Chondrocyte (in vitro differentiated cells): ENCODE measurements around the gene TDP2. TPM values are rescaled to one million over a fixed set of nuclear protein-coding genes. Genes with fewer than 3 reads are reported as not detected.

Experiments used
- DNase-seq: peaks from one replicate; pipeline ENCODE4 v3.0.0; 2021; ENCODE audit warnings: mixed read lengths, low spot score
- H3K27ac Mint-ChIP-seq: one replicate; pipeline ENCODE4 v1.8.0; 2021; ENCODE audit warnings: mild to moderate bottlenecking, moderate library complexity, mixed read lengths; ENCODE audit not compliant: unreplicated experiment
- H3K27me3 Mint-ChIP-seq: 2 replicates; pipeline ENCODE4 v1.8.0; 2021; ENCODE audit warnings: low read depth, mixed read lengths
- H3K36me3 Mint-ChIP-seq: 2 replicates; pipeline ENCODE4 v1.8.0; 2021; ENCODE audit warnings: low read depth, mixed read lengths
- H3K4me1 Mint-ChIP-seq: 2 replicates; pipeline ENCODE4 v1.8.0; 2021; ENCODE audit warnings: low read depth, mild to moderate bottlenecking, mixed read lengths
- H3K4me3 Mint-ChIP-seq: one replicate; pipeline ENCODE4 v1.8.0; 2021; ENCODE audit warnings: mild to moderate bottlenecking, moderate library complexity, mixed read lengths; ENCODE audit not compliant: unreplicated experiment
- H3K9me3 Mint-ChIP-seq: 2 replicates; pipeline ENCODE4 v1.8.0; 2021; ENCODE audit warnings: low read depth, mixed read lengths
- total RNA-seq: library from RNA; stranded (reverse); gene quantifications from 3 replicates; pipeline ENCODE4 v1.2.1, GENCODE V29; 2021
- TF ChIP-seq, protein P1 (sequence below): fragments of 200-600 bp; sonication (generic); IDR thresholded peaks from 2 replicates; pipeline ENCODE4 v1.5.0; 2021; ENCODE audit warnings: antibody characterized with exemption, mild to moderate bottlenecking, moderate library complexity

Gene TDP2
- total RNA-seq, 1 donor from 2014 or later, result 23.4 TPM

DNA sequence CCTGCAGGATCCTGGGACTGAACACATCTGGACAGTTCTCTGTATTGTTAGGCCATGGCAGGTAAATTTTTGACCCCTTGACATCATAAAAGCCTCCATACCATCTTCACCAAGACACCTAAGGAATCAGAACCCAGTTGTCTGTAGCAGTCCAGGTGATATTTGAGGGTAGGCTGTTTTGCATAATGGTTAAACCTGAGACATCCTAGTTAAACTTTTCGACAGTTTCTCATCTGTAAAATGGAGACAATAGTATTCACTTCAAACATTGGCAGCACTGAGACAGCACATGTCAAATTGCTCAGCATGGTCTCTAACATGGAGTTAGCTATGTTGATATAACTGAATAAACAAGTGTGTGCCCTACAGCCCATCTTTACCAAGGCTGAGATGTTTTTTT lies 27.5 kb upstream of the TDP2 start:
- Mint-ChIP-seq H3K27me3 (no peaks in the 10 kb centered on the region), H3K4me1 (peaks cover 7% of the 10 kb centered on the region), H3K4me3 (no peak overlapping the region), H3K27ac (no peak overlapping the region), H3K9me3 (no peaks in the 10 kb centered on the region), H3K36me3 (peaks cover 1% of the 10 kb centered on the region)
- TF ChIP-seq, protein P1, sequence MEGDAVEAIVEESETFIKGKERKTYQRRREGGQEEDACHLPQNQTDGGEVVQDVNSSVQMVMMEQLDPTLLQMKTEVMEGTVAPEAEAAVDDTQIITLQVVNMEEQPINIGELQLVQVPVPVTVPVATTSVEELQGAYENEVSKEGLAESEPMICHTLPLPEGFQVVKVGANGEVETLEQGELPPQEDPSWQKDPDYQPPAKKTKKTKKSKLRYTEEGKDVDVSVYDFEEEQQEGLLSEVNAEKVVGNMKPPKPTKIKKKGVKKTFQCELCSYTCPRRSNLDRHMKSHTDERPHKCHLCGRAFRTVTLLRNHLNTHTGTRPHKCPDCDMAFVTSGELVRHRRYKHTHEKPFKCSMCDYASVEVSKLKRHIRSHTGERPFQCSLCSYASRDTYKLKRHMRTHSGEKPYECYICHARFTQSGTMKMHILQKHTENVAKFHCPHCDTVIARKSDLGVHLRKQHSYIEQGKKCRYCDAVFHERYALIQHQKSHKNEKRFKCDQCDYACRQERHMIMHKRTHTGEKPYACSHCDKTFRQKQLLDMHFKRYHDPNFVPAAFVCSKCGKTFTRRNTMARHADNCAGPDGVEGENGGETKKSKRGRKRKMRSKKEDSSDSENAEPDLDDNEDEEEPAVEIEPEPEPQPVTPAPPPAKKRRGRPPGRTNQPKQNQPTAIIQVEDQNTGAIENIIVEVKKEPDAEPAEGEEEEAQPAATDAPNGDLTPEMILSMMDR, result no peak
- DNase-seq, result no peak

DNA sequence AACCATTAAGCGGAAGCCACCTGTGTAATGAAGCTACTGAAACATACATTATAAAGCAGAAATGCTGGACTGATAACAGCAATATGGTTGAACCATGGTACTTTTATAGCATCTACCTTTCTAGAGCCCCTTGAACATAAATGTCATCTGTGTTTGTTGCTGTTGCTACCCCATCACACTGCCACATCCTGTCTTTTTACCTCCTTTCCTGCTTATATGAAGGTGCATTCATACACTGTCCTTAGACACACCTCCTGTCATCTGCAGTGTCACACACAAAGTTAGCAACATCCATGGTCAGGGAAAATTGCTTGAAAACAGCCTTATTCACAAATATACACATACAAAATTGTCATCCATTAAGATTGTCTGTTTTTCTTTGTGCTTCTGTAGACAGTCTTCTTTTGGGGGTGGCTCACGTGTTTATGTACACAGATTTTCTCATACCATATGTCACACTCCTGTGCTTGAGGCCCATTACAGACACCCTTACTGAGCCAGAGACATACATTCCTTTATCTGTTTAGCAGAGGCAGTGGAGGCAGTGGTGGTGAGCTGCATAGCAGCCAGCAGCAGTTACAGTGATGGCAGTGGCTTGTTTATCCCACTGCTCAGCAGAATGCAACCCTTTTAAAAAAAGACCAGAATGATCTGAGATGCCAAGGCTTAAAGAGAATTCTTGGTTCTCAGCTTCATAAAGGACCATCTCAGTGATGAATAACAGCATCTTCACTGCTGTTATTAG lies 26.3 kb upstream of the TDP2 start:
- peaks cover under 1% of the 10 kb centered on the region for H3K36me3 Mint-ChIP-seq
- H3K27ac Mint-ChIP-seq, result no peak overlapping the region
- no peak overlapping the region for H3K4me3 Mint-ChIP-seq
- H3K9me3 Mint-ChIP-seq, result no peaks in the 10 kb centered on the region
- no peaks in the 10 kb centered on the region for H3K27me3 Mint-ChIP-seq
- H3K4me1 Mint-ChIP-seq, result peaks cover 7% of the 10 kb centered on the region
- TF ChIP-seq, protein P1, result no peak
- DNase-seq, result no peak

DNA sequence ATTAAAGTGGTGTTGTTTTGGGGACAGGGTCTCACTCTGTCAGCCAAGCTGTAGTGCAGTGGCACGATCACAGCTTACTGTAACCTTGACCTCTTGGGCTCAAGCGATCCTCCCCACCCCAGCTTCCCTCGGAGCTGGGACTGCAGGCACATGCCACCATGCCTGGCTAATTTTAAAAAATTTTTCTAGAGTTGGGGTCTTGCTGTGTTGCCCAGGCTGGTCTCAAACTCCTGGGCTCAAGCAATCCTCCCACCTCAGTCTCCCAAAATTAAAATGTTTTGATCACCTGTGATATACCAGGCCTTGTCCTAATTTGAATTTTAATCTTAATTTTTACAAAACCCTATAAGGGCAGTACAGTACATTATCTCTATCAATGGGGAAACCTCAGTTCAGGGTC lies 25.7 kb upstream of the TDP2 start:
- Mint-ChIP-seq H3K27me3 (no peaks in the 10 kb centered on the region), H3K27ac (no peak overlapping the region), H3K36me3 (peaks cover under 1% of the 10 kb centered on the region), H3K4me3 (no peak overlapping the region), H3K4me1 (peaks cover 7% of the 10 kb centered on the region), H3K9me3 (no peaks in the 10 kb centered on the region)
- TF ChIP-seq, protein P1, result no peak
- no peak for DNase-seq

DNA sequence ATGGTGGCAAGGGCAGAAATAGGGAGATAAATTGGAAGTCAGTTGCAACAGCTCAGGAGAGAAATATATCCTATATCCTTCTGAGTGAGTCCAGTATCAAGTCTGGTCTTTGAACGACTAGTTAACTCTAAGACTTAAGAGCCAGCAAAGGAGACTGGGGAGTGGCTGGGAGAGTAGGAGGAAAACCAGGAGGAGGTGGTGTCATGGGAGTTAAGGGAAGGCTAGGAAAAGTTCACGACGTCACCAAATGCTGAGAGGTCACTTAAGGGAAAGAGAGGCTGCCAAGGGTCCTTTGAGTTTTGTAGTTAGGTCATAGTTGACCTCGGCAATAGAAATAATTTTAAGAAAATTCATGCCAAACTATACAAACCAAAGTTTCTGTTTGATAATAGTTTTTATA lies 25.3 kb upstream of the TDP2 start:
- H3K4me1 Mint-ChIP-seq, result peaks cover 7% of the 10 kb centered on the region
- H3K36me3 Mint-ChIP-seq, result peaks cover 3% of the 10 kb centered on the region
- H3K4me3 Mint-ChIP-seq, result no peak overlapping the region
- no peak overlapping the region for H3K27ac Mint-ChIP-seq
- no peak for DNase-seq
- TF ChIP-seq, protein P1, result no peak
- H3K9me3 Mint-ChIP-seq, result no peaks in the 10 kb centered on the region
- H3K27me3 Mint-ChIP-seq, result no peaks in the 10 kb centered on the region

GRCh38 chr6:24691550-24691949 lies 24.9 kb upstream of the TDP2 start:
- peaks cover 7% of the 10 kb centered on the region for H3K4me1 Mint-ChIP-seq
- H3K4me3 Mint-ChIP-seq, result no peak overlapping the region
- TF ChIP-seq, protein P1, result no peak
- no peaks in the 10 kb centered on the region for H3K9me3 Mint-ChIP-seq
- DNase-seq, result no peak
- H3K27ac Mint-ChIP-seq, result no peak overlapping the region
- peaks cover 3% of the 10 kb centered on the region for H3K36me3 Mint-ChIP-seq
- no peaks in the 10 kb centered on the region for H3K27me3 Mint-ChIP-seq
